Kidney epithelial cell (primary cell): ENCODE measurements around the gene NFAM1. TPM values are rescaled to one million over a fixed set of nuclear protein-coding genes. Genes with fewer than 3 reads are reported as not detected.

Source experiments
- DNase-seq: peaks from one replicate; pipeline ENCODE4 v3.0.0-alpha.2; 2010; ENCODE audit warnings: low read depth
- H3K27me3 ChIP-seq: 2 replicates; pipeline ENCODE4 v1.6.0; 2011; ENCODE audit warnings: low read length; ENCODE audit not compliant: control insufficient read depth, insufficient read depth
- H3K36me3 ChIP-seq: 2 replicates; pipeline ENCODE4 v1.5.1; 2011; ENCODE audit warnings: low read length; ENCODE audit not compliant: control insufficient read depth, insufficient read depth
- H3K4me3 ChIP-seq: 2 replicates; pipeline ENCODE4 v1.5.1; 2011; ENCODE audit warnings: low read depth, mild to moderate bottlenecking, control low read depth, low read length
- total RNA-seq: library from RNA; depleted of rRNA; stranded (reverse); fragments of >200 nt; gene quantifications from 2 replicates; pipeline ENCODE4 v1.2.3, GENCODE V29; 2015
- TF ChIP-seq, protein P1 (sequence below): IDR thresholded peaks from 2 replicates; pipeline ENCODE4 v1.5.1; 2011; ENCODE audit warnings: mild to moderate bottlenecking, moderate library complexity, low read length, control low read depth, inconsistent platforms; ENCODE audit not compliant: insufficient read depth, poor library complexity, severe bottlenecking

Gene NFAM1
- total RNA-seq, 1 donor from 2014 or later: under 0.01 TPM

DNA sequence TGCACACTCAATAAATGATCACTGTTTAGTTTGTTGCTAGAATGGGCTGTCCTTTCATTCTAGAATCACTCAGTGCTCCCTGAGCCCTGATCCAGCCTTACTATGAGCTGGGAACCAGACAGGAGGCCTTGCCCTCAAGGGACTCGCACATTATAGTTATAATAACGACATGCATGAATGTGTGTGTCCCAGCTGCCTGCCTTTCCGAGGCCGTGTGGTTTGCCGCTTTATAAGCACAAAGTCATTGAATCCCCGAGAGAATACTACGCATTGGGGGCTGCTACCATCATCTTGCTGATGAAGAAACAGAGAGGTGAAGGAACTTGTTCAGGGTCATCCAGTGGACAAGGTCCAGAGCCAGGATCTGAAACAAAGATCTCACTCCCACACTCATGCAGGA lies 75.7 kb downstream of the NFAM1 start:
- Histone ChIP-seq H3K4me3 (no peak overlapping the region), H3K27me3 (peaks cover 13% of the 10 kb centered on the region), H3K36me3 (no peaks in the 10 kb centered on the region)
- DNase-seq: no peak
- TF ChIP-seq, protein P1, sequence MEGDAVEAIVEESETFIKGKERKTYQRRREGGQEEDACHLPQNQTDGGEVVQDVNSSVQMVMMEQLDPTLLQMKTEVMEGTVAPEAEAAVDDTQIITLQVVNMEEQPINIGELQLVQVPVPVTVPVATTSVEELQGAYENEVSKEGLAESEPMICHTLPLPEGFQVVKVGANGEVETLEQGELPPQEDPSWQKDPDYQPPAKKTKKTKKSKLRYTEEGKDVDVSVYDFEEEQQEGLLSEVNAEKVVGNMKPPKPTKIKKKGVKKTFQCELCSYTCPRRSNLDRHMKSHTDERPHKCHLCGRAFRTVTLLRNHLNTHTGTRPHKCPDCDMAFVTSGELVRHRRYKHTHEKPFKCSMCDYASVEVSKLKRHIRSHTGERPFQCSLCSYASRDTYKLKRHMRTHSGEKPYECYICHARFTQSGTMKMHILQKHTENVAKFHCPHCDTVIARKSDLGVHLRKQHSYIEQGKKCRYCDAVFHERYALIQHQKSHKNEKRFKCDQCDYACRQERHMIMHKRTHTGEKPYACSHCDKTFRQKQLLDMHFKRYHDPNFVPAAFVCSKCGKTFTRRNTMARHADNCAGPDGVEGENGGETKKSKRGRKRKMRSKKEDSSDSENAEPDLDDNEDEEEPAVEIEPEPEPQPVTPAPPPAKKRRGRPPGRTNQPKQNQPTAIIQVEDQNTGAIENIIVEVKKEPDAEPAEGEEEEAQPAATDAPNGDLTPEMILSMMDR: no peak

DNA sequence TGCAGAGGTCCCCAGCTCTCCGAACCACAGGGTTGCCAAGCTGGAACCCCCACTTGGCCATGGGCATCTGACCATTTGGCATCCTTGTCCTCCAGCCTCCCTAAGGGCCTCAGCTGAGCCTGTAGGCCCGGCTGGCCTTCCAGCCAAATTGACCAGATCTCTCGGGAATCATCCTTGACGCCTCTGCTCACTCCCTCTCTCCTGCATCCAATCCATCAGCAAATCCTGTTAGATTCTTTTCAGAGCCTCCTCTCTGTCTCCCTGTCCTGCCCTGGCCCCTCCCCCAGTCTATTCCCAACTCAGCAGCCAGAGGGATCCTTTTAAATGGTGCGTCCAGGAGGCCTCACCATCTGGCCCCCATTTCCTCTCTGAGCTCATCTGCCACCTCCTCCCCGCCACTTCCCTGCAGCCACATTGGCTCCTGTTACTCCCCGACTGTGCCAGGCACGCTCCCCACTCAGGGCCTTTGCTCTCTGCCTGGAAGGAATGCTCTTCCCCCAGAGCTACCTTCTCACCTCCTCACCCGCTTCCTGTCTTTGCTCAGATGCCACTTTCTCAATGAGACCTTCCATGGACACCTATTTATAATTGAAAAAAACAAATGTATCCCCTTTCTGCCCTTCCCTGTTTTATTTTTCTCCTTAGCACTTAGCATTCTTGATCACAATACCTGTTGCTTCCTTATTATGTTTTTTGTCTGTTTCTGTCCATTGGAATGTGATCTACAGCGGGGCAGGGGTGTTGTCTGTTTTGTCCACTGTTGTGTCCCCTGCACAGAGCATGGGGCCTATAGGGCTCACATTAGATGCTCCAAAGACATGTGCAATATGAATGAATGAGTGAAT lies 78.1 kb downstream of the NFAM1 start:
- TF ChIP-seq, protein P1: no peak
- H3K36me3 ChIP-seq: no peaks in the 10 kb centered on the region
- H3K27me3 ChIP-seq: peaks cover 8% of the 10 kb centered on the region
- DNase-seq: no peak
- H3K4me3 ChIP-seq: no peak overlapping the region

DNA sequence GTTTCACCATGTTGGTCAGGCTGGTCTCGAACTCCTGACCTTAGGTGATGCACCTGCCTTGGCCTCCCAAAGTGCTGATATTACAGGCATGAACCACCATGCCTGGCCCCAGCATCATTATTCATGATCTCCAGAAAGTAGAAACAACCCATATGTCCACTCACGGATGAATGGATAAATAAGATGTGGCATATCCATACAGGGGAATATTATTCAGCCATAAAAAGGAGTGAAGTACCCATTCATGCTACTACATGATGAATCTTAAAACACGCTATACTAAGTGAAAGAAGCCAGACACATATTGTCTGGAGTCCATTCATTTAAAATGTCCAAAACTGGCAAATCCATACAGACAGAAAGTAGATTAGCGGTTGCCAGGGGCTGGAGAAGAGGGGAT lies 81.8 kb downstream of the NFAM1 start:
- Histone ChIP-seq H3K36me3 (no peaks in the 10 kb centered on the region), H3K4me3 (no peak overlapping the region), H3K27me3 (peaks cover 8% of the 10 kb centered on the region)
- DNase-seq: no peak
- TF ChIP-seq, protein P1: no peak

DNA sequence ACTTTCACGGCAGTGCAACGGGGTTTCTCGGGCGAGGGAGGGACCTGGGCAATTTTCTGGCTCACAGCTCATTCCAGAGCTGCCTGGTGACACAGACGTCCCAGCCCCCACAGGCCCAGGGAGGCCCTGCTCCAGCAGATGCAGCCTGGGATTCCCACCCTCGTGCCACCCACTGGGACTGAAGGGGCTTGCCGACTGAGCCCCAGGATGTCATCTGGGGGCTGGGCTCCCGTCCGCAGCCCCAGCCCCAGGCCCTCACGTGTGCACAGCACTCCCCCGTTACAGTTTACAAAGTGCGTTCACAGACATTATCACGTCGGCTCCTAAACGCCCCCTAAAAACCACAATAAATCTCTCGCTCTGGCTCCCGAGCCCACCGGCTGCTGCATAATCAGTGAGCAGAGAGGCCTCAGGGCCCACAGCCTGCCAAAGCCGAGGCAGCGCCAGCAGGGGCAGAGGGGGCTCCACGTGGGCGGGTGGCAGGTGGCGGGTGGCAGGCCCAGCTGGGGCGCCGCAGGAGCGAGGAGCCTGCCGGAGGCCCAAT lies 84.8 kb downstream of the NFAM1 start:
- peaks cover 8% of the 10 kb centered on the region for H3K27me3 ChIP-seq
- no peak overlapping the region for H3K4me3 ChIP-seq
- TF ChIP-seq, protein P1: no peak
- no peaks in the 10 kb centered on the region for H3K36me3 ChIP-seq
- no peak for DNase-seq

DNA sequence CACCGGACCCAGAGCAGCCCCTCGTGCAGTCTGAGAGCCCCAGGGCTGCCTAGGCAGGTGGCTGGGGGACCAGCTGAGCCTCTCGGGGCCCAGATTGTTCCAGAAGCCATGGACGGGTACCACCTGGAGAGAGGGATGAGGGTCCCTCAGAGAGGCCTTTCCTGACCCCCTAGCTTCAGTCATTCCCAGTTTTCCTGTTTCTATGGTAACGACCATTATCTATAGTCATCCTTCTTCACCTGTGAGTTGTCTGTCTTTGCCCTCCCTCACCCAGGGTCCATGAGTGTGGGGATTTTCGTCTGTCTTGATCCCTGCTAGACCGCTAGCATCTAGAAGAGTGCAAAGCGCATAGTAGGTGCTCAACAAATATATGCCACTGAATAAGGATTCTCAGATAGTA lies 85.5 kb downstream of the NFAM1 start:
- H3K4me3 ChIP-seq: no peak overlapping the region
- no peak for DNase-seq
- no peaks in the 10 kb centered on the region for H3K36me3 ChIP-seq
- TF ChIP-seq, protein P1: no peak
- peaks cover 8% of the 10 kb centered on the region for H3K27me3 ChIP-seq
